Measurements from ENCODE around the gene EDIL3.
"Not testable (repeated sequence)": the region's sequence is repeated elsewhere in the genome, so short reads cannot be mapped to it uniquely, and the experiment has no call there.

The EDIL3 gene

GRCh38 chr5:84297641-84298040, 87.0 kb downstream of the EDIL3 start:
- not testable (repeated sequence) for DNase-seq

DNA sequence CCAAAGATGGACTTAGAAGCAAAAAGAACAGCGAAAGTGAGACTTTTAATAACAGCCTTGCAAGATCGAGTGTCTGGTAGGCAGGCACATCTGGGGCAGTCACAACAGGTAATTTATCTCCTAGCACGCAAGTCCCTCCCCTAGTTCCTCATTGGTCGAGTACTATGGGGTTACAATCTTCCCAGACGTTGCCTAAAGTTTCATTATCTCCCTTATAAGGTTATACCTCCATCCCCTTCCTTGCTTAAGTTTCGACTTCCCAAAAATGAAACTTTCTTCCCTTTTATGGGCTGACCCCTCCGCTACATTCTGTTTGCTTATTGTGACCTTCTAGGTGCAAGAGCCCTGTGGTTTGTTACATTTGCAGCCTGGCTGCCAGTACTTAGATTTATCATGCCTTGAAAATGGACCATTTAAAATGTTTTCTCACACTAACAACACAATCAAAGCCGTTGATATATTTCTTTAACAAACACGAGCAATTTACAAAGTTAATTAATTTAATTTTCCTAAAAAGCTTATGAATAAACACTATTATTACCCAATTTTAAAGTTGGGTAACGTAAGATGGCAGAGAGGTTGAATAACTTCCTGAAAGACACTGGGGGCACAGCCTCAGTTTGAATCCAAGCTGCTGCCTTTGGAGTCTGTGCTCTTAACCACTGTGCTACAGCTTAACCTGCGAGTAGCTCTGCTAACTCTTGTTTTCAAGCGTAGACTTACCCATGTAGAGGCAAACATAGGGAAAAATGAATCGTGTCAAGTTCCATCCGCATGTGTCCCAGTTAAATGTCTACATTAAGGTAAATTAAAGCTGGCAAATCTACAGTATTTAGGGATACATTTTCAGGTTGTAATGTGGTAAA, 91.7 kb downstream of the EDIL3 start:
- DNase-seq = no peak

- no peak for DNase-seq
Measured at GRCh38 chr5:84292000-84292642, 92.6 kb downstream of the EDIL3 start.

DNA sequence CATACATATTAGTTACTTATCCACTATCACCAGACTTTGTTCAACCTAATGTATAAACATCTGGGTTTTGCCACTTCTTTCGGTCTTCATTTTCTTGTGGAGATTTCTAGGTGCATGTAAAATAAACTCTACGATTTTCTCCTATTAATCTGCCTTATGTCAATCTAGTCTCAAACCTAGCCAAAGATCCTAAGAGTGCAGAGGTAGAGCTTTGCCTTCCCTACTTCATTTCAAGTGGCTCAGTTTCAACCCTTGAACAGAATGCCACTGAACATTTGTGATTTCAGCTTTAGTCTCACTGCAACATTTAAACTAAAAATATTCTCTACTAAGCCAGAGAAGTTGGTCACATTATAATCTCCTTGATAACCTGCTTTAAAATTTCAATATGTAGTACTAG, 94.0 kb downstream of the EDIL3 start:
- DNase-seq = no peak

DNA sequence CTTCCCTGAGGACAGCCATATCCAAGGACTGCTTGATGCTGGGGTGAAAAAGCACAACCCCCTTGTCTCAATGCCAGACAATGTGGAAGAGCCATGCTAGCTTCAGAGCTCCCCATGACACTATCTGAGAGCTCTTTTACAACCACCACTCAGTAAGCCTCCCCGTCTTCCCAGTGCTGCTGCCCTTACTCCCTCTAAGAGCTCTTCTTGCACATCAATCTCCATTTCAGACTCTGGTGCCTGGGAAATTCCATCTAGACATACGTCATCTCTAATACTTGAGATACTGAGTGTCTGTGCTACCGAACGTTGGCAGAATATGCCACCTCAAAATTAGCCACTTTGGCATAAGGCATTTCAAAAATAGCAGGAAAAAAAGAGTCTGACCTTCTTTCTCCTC, 94.5 kb downstream of the EDIL3 start:
- no peak for DNase-seq

- no peak for DNase-seq
Measured at GRCh38 chr5:84287951-84288350, 96.7 kb downstream of the EDIL3 start.

DNA sequence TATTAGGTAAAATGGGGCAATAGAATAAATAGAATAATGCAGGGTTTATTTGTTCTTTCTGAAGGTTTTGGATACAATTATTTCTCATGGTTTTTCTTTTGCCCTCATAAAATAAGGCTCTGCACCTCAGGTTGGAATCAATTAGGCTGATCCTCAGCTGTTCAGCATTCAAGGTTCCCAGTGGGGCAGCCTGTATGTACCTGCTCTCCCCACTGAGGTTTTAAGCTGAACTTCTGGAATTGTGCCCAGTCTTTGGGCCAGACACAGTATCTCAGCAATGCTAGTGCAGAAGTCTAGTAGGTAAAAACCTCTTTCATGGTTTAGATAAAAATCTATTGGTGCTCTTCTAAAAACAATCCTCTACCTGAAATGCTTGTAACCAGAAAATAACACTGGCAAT, 98.0 kb downstream of the EDIL3 start:
- DNase-seq = no peak

- no peak for DNase-seq
Measured at GRCh38 chr5:84285641-84286637, 98.7 kb downstream of the EDIL3 start.

GRCh38 chr5:84281383-84281782, 103.3 kb downstream of the EDIL3 start:
- no peak for DNase-seq

DNA sequence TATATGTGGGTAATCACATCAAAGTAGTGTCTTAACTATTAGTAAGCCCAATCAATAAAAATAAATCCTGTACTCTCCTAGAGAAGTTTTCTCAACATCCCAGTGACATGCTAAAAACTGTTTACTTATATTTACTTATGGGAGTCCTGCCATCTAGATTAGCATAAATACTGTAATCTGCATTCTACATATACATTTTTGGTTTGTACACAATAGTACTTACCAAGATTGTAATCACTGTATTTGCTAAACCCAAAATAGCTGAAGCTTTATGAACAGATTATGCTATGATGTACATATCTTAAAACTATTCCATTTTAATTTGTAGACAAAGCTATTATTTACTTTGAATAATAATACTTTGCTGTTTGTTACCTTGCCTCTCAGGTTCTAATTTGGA, 105.4 kb downstream of the EDIL3 start:
- DNase-seq = no peak

DNA sequence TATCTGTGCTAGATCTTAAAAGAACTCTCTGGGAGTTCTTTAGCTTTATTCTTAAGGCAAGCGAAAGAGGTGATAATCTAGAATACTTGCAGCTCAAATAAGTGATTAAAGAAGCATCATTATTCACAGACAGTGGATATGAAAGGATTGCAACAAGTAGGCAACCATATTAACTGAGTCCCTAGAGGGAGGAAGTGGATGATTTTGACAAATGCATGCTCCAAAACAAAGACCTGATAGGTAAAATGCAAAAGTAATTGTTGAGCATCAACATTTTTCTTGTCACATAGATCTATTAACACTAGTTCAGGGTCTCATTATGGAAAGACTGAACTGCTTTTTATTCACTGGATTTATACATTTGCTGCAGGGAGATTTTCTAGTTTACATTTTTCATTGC, 109.1 kb downstream of the EDIL3 start:
- no peak for DNase-seq

- no peak for DNase-seq
Measured at GRCh38 chr5:84274585-84275468, 109.9 kb downstream of the EDIL3 start.

DNA sequence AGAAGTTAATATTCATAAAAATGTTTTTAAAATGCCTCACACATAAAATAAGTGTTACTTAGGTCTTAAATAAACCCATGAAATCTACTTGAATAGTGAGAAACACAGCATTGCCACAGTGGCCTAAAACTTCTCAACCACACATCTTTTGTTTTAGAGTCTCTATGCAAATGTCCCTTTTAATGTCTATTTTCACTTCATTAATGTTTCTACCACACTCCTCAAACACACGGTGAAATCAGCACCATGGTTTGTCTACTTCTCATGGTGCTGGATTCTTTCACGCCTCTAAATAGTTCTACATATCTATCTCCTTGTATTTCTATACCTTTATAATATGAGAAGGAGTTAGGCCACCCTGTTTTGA, 111.2 kb downstream of the EDIL3 start:
- DNase-seq = no peak

- DNase-seq = no peak
Measured at GRCh38 chr5:84272771-84273516, 111.7 kb downstream of the EDIL3 start.

- DNase-seq = no peak
Measured at GRCh38 chr5:84265739-84266550, 118.7 kb downstream of the EDIL3 start.

DNA sequence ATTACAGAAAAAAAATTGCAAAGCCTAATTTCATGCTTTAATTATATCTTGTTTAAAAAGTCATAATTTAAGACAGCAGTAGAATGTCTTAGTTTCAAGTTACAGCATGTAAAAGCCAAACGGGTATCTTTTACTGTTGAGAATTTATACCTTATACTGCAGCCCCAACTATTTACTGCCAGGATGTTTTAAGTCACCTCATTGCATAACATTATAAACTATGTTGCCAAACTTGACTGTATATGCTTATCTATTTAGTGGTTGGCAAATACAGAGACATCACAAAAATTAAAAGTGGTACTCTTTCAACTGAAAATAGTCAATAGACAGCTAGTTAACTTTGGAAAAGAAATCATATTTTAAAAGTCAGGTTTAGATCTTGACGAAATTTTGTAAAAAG, 119.5 kb downstream of the EDIL3 start:
- no peak for DNase-seq

DNA sequence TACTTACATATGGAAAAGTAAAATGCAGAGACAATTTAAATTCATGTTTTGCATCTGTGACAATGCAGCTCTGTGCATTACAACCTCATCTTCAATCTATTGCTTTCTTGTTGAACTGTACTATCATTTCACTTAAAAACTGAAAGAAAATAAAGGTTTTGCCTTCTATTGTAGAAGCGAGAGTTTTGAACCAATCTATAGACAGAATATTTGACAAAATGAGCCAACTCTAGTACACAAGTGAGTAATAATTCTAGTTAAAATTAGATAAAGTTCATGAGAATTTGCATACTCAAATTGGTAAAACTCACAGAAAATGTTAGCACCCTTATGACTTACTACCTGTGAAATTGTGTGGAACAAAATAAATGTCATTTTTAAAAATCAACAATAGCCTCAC, 123.7 kb downstream of the EDIL3 start:
- no peak for DNase-seq

DNA sequence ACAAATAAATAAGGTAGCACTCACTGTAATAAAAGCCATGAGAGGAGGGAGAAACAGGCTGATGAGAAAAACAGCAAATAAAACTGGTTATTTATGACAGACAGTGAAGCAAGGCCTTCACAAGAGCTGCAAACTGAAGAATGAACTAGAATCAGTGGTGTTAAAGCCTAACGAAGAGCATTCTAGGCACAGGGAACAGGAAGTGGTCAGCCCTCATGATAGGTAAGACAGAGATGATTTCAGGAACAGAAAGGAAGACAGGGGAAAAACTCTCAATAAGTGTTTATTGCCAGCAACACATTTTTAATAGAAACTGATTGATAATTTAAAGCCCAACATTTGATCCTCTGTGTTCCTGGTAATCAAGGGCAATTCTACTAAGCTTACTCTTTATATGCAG, 124.5 kb downstream of the EDIL3 start:
- DNase-seq = no peak

DNA sequence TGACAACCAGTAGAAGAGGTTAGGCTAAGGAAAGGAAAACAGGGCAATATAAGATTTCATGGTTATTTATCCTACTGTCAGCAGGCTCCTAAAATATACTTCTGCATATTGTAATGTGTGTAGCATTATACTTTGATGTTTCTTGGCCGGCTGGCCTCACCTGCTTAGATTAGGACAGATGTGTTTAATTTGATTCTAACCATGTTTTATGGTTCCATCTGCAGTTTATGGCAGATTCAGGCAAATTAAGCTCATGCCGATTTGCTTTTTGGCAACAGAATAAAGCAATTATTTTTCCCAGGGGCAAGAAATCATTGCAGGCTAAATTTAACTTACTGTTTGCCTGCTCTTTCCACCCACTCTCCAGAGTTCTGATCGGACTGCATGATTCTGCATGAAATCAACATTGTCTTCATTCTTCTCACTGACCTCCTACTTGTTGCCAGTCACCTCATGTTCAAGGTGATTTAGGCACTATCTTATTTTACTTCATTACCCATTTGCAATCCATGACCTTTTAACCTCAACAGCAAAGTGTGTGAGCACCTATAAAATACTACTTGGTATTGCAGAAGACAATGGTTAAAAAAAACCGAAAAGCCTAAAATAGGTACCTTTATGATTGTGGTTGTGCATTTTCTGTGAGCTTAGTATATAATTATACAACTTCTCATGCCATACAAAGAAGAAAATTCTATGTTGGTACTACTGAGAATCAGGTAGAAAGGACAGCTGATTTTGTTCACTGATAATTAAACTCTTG, 125.2 kb downstream of the EDIL3 start:
- DNase-seq = no peak

DNA sequence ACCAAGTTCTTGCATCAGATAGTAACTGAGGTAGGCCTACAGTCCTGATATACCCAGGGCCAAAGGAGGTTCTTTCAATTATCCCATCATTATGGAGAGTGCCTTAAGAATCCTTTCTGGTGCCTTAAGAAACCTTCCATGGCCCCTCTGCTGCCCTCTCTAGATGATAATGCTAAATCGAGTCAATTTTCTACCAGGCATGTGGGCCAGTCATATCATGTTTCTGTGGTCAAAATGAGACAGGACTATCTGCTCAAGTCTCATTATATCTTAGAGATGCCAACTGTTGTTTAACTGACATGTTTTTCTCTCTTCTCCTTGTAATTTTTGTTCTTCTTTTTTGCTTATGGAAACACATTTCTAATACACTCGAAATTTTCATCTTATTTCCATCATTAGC, 127.6 kb downstream of the EDIL3 start:
- DNase-seq = no peak

Data from effector CD8-positive, alpha-beta T cell (primary cell).